AG04449 (cell line): ENCODE data around the gene GNAI3.

Experiments
- CTCF ChIA-PET: fragments of 350-600 bp; formaldehyde crosslinking; extraction: SDS; loops from one replicate; lab custom pipeline; 2021; ENCODE audit warnings: antibody characterized with exemption; lab: Yijun Ruan, JAX
- POLR2A ChIA-PET: fragments of 400-600, 350-600 bp; formaldehyde crosslinking; extraction: SDS; loops from one replicate; lab custom pipeline; 2020; ENCODE audit warnings: antibody characterized with exemption, inconsistent platforms; lab: Yijun Ruan, JAX
- DNase-seq: peaks from one replicate; pipeline ENCODE4 v3.0.0-alpha.2; 2010; ENCODE audit warnings: low read depth, low spot score
- H3K4me3 ChIP-seq: 2 replicates; pipeline ENCODE4 v1.5.1; 2011; ENCODE audit warnings: low read depth, mild to moderate bottlenecking, control low read depth, low read length
- CTCF ChIP-seq: IDR thresholded peaks from one replicate; pipeline ENCODE4 v1.5.1; 2011; ENCODE audit warnings: mild to moderate bottlenecking, moderate library complexity, low read length, control low read depth, inconsistent platforms; ENCODE audit not compliant: insufficient read depth; ENCODE audit errors: missing control alignments

Gene GNAI3

GRCh38 chr1:109598156-109598555, 49.7 kb downstream of the GNAI3 start:
- POLR2A ChIA-PET, result no interaction called here
- no peak for DNase-seq
- CTCF ChIA-PET, result interaction anchor here (0.7 to 1.6 kb wide), 3 partner anchors 12 to 49 kb away, joined by 3 to 4 read pairs (median 4); no protein-coding TSS in a partner anchor
- no peak for TF ChIP-seq CTCF
- H3K4me3 ChIP-seq, result no peak overlapping the region

DNA sequence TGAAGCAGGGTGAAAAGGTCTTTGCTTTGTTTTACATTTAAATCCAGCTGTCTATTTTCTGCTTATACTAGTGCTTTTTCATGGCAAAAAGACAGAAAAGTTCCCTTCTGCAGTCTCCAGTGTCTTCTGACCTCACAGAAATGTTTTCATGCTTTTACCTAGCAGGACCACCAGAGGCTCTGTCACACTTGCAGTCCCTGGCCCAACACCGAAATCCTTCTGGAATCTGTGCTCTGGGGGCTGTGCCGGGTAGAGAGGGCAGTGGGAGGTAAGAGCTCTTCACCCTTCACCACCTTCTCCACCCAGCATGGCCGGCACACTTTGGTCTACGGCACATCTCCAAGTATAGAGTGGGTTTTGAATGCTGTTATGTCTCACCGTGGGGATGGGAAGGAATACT, 50.2 kb downstream of the GNAI3 start:
- ChIA-PET POLR2A (no interaction called here), CTCF (interaction anchor here (0.6 to 0.7 kb wide), 2 partner anchors 26 to 49 kb away, joined by 3 read pairs; no protein-coding TSS in a partner anchor)
- DNase-seq, result no peak
- H3K4me3 ChIP-seq, result no peak overlapping the region
- TF ChIP-seq CTCF, result no peak

GRCh38 chr1:109603229-109603628, 54.8 kb downstream of the GNAI3 start:
- POLR2A ChIA-PET, result no interaction called here
- H3K4me3 ChIP-seq, result no peak overlapping the region
- CTCF ChIA-PET, result interaction anchor here (2.2 kb wide), 1 partner anchor 10 kb away, joined by 11 read pairs; no protein-coding TSS in a partner anchor
- TF ChIP-seq CTCF, result no peak
- DNase-seq, result no peak

- CTCF ChIA-PET, result interaction anchor here (0.8 to 1.8 kb wide), 4 partner anchors 9 to 73 kb away, joined by 3 to 6 read pairs (median 4); no protein-coding TSS in a partner anchor
- POLR2A ChIA-PET, result interaction anchor here (0.5 kb wide), 1 partner anchor 12 kb away, joined by 3 read pairs; no protein-coding TSS in a partner anchor
- no peak for TF ChIP-seq CTCF
- H3K4me3 ChIP-seq, result no peak overlapping the region
- DNase-seq, result no peak
Observed at GRCh38 chr1:109605381-109605780, 57.0 kb downstream of the GNAI3 start.

- H3K4me3 ChIP-seq, result no peak overlapping the region
- TF ChIP-seq CTCF, result no peak
- DNase-seq, result no peak
- ChIA-PET POLR2A (interaction anchor here (1.5 kb wide), 1 partner anchor 374 kb away, joined by 3 read pairs; the partner anchor contains the start of gene AHCYL1), CTCF (interaction anchor here (0.8 to 1.4 kb wide), 2 partner anchors 30 to 64 kb away, joined by 3 read pairs; no protein-coding TSS in a partner anchor)
Observed at GRCh38 chr1:109609881-109610280, 61.5 kb downstream of the GNAI3 start.

GRCh38 chr1:109610609-109611307, 62.3 kb downstream of the GNAI3 start:
- ChIA-PET CTCF (interaction anchor here (1.1 to 1.4 kb wide), 4 partner anchors 20 to 374 kb away, joined by 3 to 7 read pairs (median 3); partner anchors contain the start of gene AHCYL1), POLR2A (interaction anchor here (0.7 to 1.5 kb wide), 4 partner anchors 10 to 374 kb away, joined by 3 to 5 read pairs (median 3); partner anchors contain the start of gene AHCYL1)
- TF ChIP-seq CTCF, result no peak
- H3K4me3 ChIP-seq, result no peak overlapping the region
- no peak for DNase-seq
